Liver (tissue), 3 donors: ENCODE results near the gene NSMF.

Experiments used
- CTCF ChIP-seq: fragments of 150-350 bp; IDR thresholded peaks from 2 replicates; pipeline ENCODE4 v1.5.1; 2017; ENCODE audit warnings: improper control_type of control experiment, low read depth, low read length; ENCODE audit not compliant: missing input control
- GABPA ChIP-seq, 2 donors: IDR thresholded peaks in 1 of 2; conservative IDR thresholded peaks in 1 of 2; 2 replicates each; pipeline ENCODE4 v1.6.1; 2016; ENCODE audit warnings: antibody characterized with exemption in 2 of 2, mild to moderate bottlenecking in 1 of 2, moderate library complexity in 1 of 2
- TF ChIP-seq, protein P1 (sequence below): IDR thresholded peaks from 2 replicates; pipeline ENCODE4 v1.6.1; 2016; ENCODE audit warnings: antibody characterized with exemption, mild to moderate bottlenecking
- donor health status: healthy.
- donor health status: healthy.

DNA sequence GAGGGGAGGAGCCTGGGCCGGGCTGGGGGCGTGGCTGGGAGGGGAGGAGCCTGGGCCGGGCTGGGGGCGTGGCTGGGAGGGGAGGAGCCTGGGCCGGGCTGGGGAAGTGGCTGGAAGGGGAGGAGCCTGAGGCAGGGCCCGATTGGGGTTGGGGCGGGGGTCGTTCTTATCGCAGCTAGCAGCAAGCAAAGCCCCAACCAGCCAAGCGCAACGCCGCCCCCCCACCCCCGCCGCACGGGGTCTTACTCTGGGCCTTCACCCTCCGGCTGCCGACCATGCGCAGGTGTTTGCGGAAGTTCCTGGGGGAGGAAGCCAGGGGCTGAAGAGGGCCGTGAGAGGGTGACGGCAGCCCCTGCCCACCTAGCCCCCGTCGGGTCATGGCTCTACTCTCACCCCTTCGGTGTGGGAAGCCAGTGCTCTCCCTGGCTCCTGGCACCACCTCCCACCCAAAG lies 5.0 kb downstream of the NSMF start:
- TF ChIP-seq CTCF: no peak
- TF ChIP-seq GABPA (IDR thresholded peaks at IDR 0.05 in 1 of 2, conservative IDR thresholded peaks at IDR 0.05 in 1 of 2): no peak
- TF ChIP-seq, protein P1, sequence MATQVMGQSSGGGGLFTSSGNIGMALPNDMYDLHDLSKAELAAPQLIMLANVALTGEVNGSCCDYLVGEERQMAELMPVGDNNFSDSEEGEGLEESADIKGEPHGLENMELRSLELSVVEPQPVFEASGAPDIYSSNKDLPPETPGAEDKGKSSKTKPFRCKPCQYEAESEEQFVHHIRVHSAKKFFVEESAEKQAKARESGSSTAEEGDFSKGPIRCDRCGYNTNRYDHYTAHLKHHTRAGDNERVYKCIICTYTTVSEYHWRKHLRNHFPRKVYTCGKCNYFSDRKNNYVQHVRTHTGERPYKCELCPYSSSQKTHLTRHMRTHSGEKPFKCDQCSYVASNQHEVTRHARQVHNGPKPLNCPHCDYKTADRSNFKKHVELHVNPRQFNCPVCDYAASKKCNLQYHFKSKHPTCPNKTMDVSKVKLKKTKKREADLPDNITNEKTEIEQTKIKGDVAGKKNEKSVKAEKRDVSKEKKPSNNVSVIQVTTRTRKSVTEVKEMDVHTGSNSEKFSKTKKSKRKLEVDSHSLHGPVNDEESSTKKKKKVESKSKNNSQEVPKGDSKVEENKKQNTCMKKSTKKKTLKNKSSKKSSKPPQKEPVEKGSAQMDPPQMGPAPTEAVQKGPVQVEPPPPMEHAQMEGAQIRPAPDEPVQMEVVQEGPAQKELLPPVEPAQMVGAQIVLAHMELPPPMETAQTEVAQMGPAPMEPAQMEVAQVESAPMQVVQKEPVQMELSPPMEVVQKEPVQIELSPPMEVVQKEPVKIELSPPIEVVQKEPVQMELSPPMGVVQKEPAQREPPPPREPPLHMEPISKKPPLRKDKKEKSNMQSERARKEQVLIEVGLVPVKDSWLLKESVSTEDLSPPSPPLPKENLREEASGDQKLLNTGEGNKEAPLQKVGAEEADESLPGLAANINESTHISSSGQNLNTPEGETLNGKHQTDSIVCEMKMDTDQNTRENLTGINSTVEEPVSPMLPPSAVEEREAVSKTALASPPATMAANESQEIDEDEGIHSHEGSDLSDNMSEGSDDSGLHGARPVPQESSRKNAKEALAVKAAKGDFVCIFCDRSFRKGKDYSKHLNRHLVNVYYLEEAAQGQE: no peak
